ENCODE measurements around the gene SLC17A9. TPM values are rescaled to one million over a fixed set of nuclear protein-coding genes. Genes with fewer than 3 reads are reported as not detected.

Gene SLC17A9
- total RNA-seq, 1 experiment from 2014 or later = 0.17 TPM

- POLR2A ChIA-PET (ENCODE audit: low non-redundant PET) = no interaction called here
- Histone ChIP-seq H3K27me3 (replicated peaks; ENCODE audit: insufficient read depth, low read depth, low read length, poor library complexity) (no peaks in the 10 kb centered on the region), H3K27ac (ENCODE audit: low read depth, low read length, poor library complexity, severe bottlenecking) (no peak overlapping the region), H3K36me3 (ENCODE audit: insufficient read depth, low read length, poor library complexity, severe bottlenecking) (peaks cover 76% of the 10 kb centered on the region), H3K4me3 (ENCODE audit: low read depth, low read length, poor library complexity, severe bottlenecking) (no peak overlapping the region), H3K4me1 (ENCODE audit: insufficient read depth, low read length, poor library complexity, severe bottlenecking) (peaks cover 7% of the 10 kb centered on the region), H3K9me3 (ENCODE audit: low read depth, low read length, poor library complexity, severe bottlenecking) (no peaks in the 10 kb centered on the region)
- intact Hi-C loops (cut with micrococcal nuclease; ENCODE audit: unreplicated experiment) = no loop called here
- TF ChIP-seq EZH2 (IDR thresholded peaks at IDR 0.05; ENCODE audit: borderline replicate concordance, low read depth, low read length, poor library complexity, severe bottlenecking) (no peak), CTCF (conservative IDR thresholded peaks at IDR 0.05; ENCODE audit: low read depth, low read length) (no peak)
- DNase-seq (ENCODE audit: low spot score) = no peak
- no TSS peak for BruUV-seq (replicated peaks)
- CTCF ChIA-PET = no interaction called here
Observed at GRCh38 chr20:62944184-62944583, 8.3 kb upstream of the SLC17A9 start.

GRCh38 chr20:62944746-62945145 is 7.8 kb upstream of the SLC17A9 start:
- Histone ChIP-seq H3K4me1 (ENCODE audit: insufficient read depth, low read length, poor library complexity, severe bottlenecking) (peaks cover under 1% of the 10 kb centered on the region), H3K4me3 (ENCODE audit: low read depth, low read length, poor library complexity, severe bottlenecking) (no peak overlapping the region), H3K27me3 (replicated peaks; ENCODE audit: insufficient read depth, low read depth, low read length, poor library complexity) (no peaks in the 10 kb centered on the region), H3K36me3 (ENCODE audit: insufficient read depth, low read length, poor library complexity, severe bottlenecking) (peaks cover 79% of the 10 kb centered on the region), H3K27ac (ENCODE audit: low read depth, low read length, poor library complexity, severe bottlenecking) (no peak overlapping the region), H3K9me3 (ENCODE audit: low read depth, low read length, poor library complexity, severe bottlenecking) (no peaks in the 10 kb centered on the region)
- DNase-seq (ENCODE audit: low spot score) = no peak
- ChIA-PET POLR2A (ENCODE audit: low non-redundant PET) (no interaction called here), CTCF (no interaction called here)
- intact Hi-C loops (cut with micrococcal nuclease; ENCODE audit: unreplicated experiment) = no loop called here
- TF ChIP-seq CTCF (conservative IDR thresholded peaks at IDR 0.05; ENCODE audit: low read depth, low read length) = no peak
- BruUV-seq (replicated peaks) = no TSS peak

GRCh38 chr20:62945771-62946339 is 6.7 kb upstream of the SLC17A9 start:
- CTCF ChIA-PET = no interaction called here
- Histone ChIP-seq H3K36me3 (ENCODE audit: insufficient read depth, low read length, poor library complexity, severe bottlenecking) (peaks cover 76% of the 10 kb centered on the region), H3K4me3 (ENCODE audit: low read depth, low read length, poor library complexity, severe bottlenecking) (no peak overlapping the region), H3K9me3 (ENCODE audit: low read depth, low read length, poor library complexity, severe bottlenecking) (no peaks in the 10 kb centered on the region), H3K27ac (ENCODE audit: low read depth, low read length, poor library complexity, severe bottlenecking) (no peak overlapping the region), H3K27me3 (replicated peaks; ENCODE audit: insufficient read depth, low read depth, low read length, poor library complexity) (no peaks in the 10 kb centered on the region), H3K4me1 (ENCODE audit: insufficient read depth, low read length, poor library complexity, severe bottlenecking) (no peaks in the 10 kb centered on the region)
- intact Hi-C loops (cut with micrococcal nuclease; ENCODE audit: unreplicated experiment) = no loop called here
- TF ChIP-seq EZH2 (IDR thresholded peaks at IDR 0.05; ENCODE audit: borderline replicate concordance, low read depth, low read length, poor library complexity, severe bottlenecking) = no peak
- no peak for TF ChIP-seq CTCF (conservative IDR thresholded peaks at IDR 0.05; ENCODE audit: low read depth, low read length)
- no TSS peak for BruUV-seq (replicated peaks)
- no peak for DNase-seq (ENCODE audit: low spot score)
- POLR2A ChIA-PET (ENCODE audit: low non-redundant PET) = no interaction called here

All from A673 (cell line).